Measurements from ENCODE around the gene FNDC1. TPM values are rescaled to one million over a fixed set of nuclear protein-coding genes. Genes with fewer than 3 reads are reported as not detected.

The FNDC1 gene
- total and polyA plus RNA-seq, 3 donors from 2014 or later: 0.87 to 4.9 (median 1.7) TPM

- Histone ChIP-seq H3K36me3 (ENCODE audit: low read depth, missing control alignments) (no peaks in the 10 kb centered on the region), H3K27ac (no peak overlapping the region), H3K4me1 (no peaks in the 10 kb centered on the region), H3K27me3 (no peaks in the 10 kb centered on the region), H3K9me3 (no peaks in the 10 kb centered on the region), H3K4me3 (no peak overlapping the region)
- DNase-seq: no peak
- WGBS, 2 donors: 59 to 72% methylated on average over 12 of the region's 12 CpGs
- intact Hi-C loops (cut with DNase I; ENCODE audit: low total_unique reads): no loop called here
- TF ChIP-seq POLR2A (IDR thresholded peaks at IDR 0.05): no peak
- TF ChIP-seq CTCF (IDR thresholded peaks at IDR 0.05): no peak
These were observed 52.4 kb downstream of the FNDC1 start for GRCh38 chr6:159221486-159222170.

GRCh38 chr6:159224452-159224851 lies 55.3 kb downstream of the FNDC1 start:
- Histone ChIP-seq H3K27me3 (no peaks in the 10 kb centered on the region), H3K4me1 (no peaks in the 10 kb centered on the region), H3K36me3 (ENCODE audit: low read depth, missing control alignments) (no peaks in the 10 kb centered on the region), H3K9me3 (no peaks in the 10 kb centered on the region), H3K4me3 (no peak overlapping the region), H3K27ac (no peak overlapping the region)
- WGBS, 2 donors: 58 to 71% methylated on average over 2 of the region's 2 CpGs
- intact Hi-C loops (cut with DNase I; ENCODE audit: low total_unique reads): no loop called here
- DNase-seq: no peak
- TF ChIP-seq POLR2A (IDR thresholded peaks at IDR 0.05) (no peak), CTCF (IDR thresholded peaks at IDR 0.05) (no peak)

DNA sequence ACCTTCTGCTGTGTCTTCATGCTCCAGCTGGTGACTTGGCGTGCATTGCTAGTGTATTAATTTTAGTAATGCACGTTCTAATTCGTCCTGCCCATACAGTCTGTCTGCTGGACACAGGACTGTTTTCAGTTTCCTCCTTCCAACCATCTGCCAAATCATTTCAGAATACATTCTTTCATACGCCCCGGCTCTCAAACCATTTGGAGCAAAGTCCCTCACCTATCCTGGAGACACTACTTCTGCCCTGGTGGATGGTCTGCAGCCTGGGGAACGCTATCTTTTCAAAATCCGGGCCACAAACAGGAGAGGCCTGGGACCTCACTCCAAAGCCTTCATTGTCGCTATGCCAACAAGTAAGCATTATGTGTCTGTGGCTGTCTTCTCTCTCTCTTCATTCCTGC lies 60.5 kb downstream of the FNDC1 start:
- no peak for TF ChIP-seq POLR2A (IDR thresholded peaks at IDR 0.05)
- 55 to 66% methylated on average over 8 of the region's 8 CpGs for WGBS, 2 donors
- Histone ChIP-seq H3K27ac (no peak overlapping the region), H3K9me3 (no peaks in the 10 kb centered on the region), H3K4me3 (no peak overlapping the region), H3K36me3 (ENCODE audit: low read depth, missing control alignments) (no peaks in the 10 kb centered on the region), H3K4me1 (peaks cover 6% of the 10 kb centered on the region), H3K27me3 (no peaks in the 10 kb centered on the region)
- intact Hi-C loops (cut with DNase I; ENCODE audit: low total_unique reads): no loop called here
- no peak for DNase-seq

DNA sequence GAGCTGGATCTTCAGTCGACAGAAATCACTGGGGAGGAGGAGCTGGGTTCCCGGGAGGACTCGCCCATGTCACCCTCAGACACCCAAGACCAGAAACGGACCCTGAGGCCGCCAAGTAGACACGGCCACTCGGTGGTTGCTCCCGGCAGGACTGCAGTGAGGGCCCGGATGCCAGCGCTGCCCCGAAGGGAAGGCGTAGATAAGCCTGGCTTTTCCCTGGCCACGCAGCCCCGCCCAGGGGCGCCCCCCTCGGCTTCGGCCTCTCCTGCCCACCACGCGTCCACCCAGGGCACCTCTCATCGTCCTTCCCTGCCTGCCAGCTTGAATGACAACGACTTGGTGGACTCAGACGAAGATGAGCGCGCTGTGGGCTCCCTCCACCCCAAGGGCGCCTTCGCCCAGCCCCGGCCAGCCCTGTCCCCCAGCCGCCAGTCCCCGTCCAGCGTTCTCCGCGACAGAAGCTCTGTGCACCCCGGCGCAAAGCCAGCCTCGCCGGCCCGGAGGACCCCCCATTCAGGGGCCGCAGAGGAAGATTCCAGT lies 63.0 kb downstream of the FNDC1 start:
- Histone ChIP-seq H3K27me3 (no peaks in the 10 kb centered on the region), H3K36me3 (ENCODE audit: low read depth, missing control alignments) (no peaks in the 10 kb centered on the region), H3K4me1 (peaks cover 6% of the 10 kb centered on the region), H3K27ac (no peak overlapping the region), H3K4me3 (no peak overlapping the region), H3K9me3 (no peaks in the 10 kb centered on the region)
- WGBS, 2 donors: 84 to 88% methylated on average over 27 to 38 of the region's 38 CpGs
- TF ChIP-seq POLR2A (IDR thresholded peaks at IDR 0.05) (no peak), CTCF (IDR thresholded peaks at IDR 0.05) (no peak)
- intact Hi-C loops (cut with DNase I; ENCODE audit: low total_unique reads): no loop called here
- DNase-seq: no peak

GRCh38 chr6:159232751-159233150 lies 63.6 kb downstream of the FNDC1 start:
- intact Hi-C loops (cut with DNase I; ENCODE audit: low total_unique reads): no loop called here
- Histone ChIP-seq H3K9me3 (no peaks in the 10 kb centered on the region), H3K27ac (no peak overlapping the region), H3K4me3 (no peak overlapping the region), H3K4me1 (peaks cover 6% of the 10 kb centered on the region), H3K36me3 (ENCODE audit: low read depth, missing control alignments) (no peaks in the 10 kb centered on the region), H3K27me3 (no peaks in the 10 kb centered on the region)
- TF ChIP-seq CTCF (IDR thresholded peaks at IDR 0.05) (no peak), POLR2A (IDR thresholded peaks at IDR 0.05) (no peak)
- no peak for DNase-seq
- WGBS, 2 donors: 66 to 92% methylated on average over 9 to 23 of the region's 23 CpGs
